ENCODE measurements around the gene MT1X. TPM values are rescaled to one million over a fixed set of nuclear protein-coding genes. Genes with fewer than 3 reads are reported as not detected.

Gene MT1X
- total and polyA plus RNA-seq, 2 of the 13 experiments (the other 11 are each of a cell fraction or from before 2014, with no cell fraction given), result 19.7 to 288 TPM

- TF ChIP-seq ZBTB26 (CRISPR knock-in tag; IDR thresholded peaks at IDR 0.05; ENCODE audit: borderline replicate concordance) (0 out of 2 replicates have a peak, but pooled peaks have one; percentile 25), ZNF614 (CRISPR knock-in tag; IDR thresholded peaks at IDR 0.05; ENCODE audit: borderline replicate concordance) (0 out of 2 replicates have a peak, but pooled peaks have one; percentile 43), ZMYM4 (CRISPR knock-in tag; IDR thresholded peaks at IDR 0.05) (peak; percentile 30; the same call in 1 of the 2 replicates), PAWR (CRISPR knock-in tag; IDR thresholded peaks at IDR 0.05; ENCODE audit: borderline replicate concordance) (no peak), THRA (CRISPR knock-in tag; IDR thresholded peaks at IDR 0.05; ENCODE audit: borderline replicate concordance) (peak; percentile 62; the same call in 1 of the 2 replicates), ISL2 (CRISPR knock-in tag; IDR thresholded peaks at IDR 0.05) (0 out of 2 replicates have a peak, but pooled peaks have one; percentile 23), E2F5 (CRISPR knock-in tag; conservative IDR thresholded peaks at IDR 0.05) (no peak), MIER3 (CRISPR knock-in tag; IDR thresholded peaks at IDR 0.05; ENCODE audit: borderline replicate concordance) (no peak), HMGXB4 (CRISPR knock-in tag; IDR thresholded peaks at IDR 0.05; ENCODE audit: borderline replicate concordance in 1 of 2, low read depth in 1 of 2) (no peak), TBX2 (CRISPR knock-in tag; IDR thresholded peaks at IDR 0.05; ENCODE audit: borderline replicate concordance) (peak; percentile 19; the same call in 1 of the 2 replicates), TRAFD1 (CRISPR knock-in tag; IDR thresholded peaks at IDR 0.05; ENCODE audit: borderline replicate concordance) (no peak), ZNF572 (CRISPR knock-in tag; IDR thresholded peaks at IDR 0.05) (no peak)
Observed at GRCh38 chr16:56724191-56724590, 41.9 kb downstream of the MT1X start (continued).

Data from HepG2 (cell line).